HG02798 (cell line): ENCODE results near the gene DSCAML1.

Experiments used
- ATAC-seq: cut with Tn5 transposase; IDR thresholded peaks from one replicate; pipeline ENCODE4 v1.9.1; 2021; ENCODE audit warnings: mild to moderate bottlenecking; ENCODE audit not compliant: unreplicated experiment, poor library complexity

The DSCAML1 gene

GRCh38 chr11:117600234-117600783 lies 196.7 kb downstream of the DSCAML1 start:
- ATAC-seq, result no peak

- ATAC-seq, result no peak
Measured at GRCh38 chr11:117597071-117597470, 199.9 kb downstream of the DSCAML1 start.

GRCh38 chr11:117595440-117595839 lies 201.6 kb downstream of the DSCAML1 start:
- ATAC-seq, result no peak

- ATAC-seq, result no peak
Measured at GRCh38 chr11:117594721-117595120, 202.3 kb downstream of the DSCAML1 start.

- ATAC-seq, result no peak
Measured at GRCh38 chr11:117593065-117593464, 204.0 kb downstream of the DSCAML1 start.

- ATAC-seq, result no peak
Measured at GRCh38 chr11:117591316-117592039, 205.5 kb downstream of the DSCAML1 start.

GRCh38 chr11:117589063-117589462 lies 208.0 kb downstream of the DSCAML1 start:
- no peak for ATAC-seq

GRCh38 chr11:117588166-117588810 lies 208.7 kb downstream of the DSCAML1 start:
- no peak for ATAC-seq

GRCh38 chr11:117587416-117587815 lies 209.6 kb downstream of the DSCAML1 start:
- no peak for ATAC-seq

- ATAC-seq, result no peak
Measured at GRCh38 chr11:117586392-117586791, 210.6 kb downstream of the DSCAML1 start.

GRCh38 chr11:117585631-117586030 lies 211.4 kb downstream of the DSCAML1 start:
- no peak for ATAC-seq

GRCh38 chr11:117584056-117584830 lies 212.8 kb downstream of the DSCAML1 start:
- no peak for ATAC-seq

GRCh38 chr11:117583063-117583801 lies 213.8 kb downstream of the DSCAML1 start:
- ATAC-seq, result no peak

GRCh38 chr11:117582433-117582832 lies 214.6 kb downstream of the DSCAML1 start:
- no peak for ATAC-seq

- no peak for ATAC-seq
Measured at GRCh38 chr11:117580866-117581265, 216.2 kb downstream of the DSCAML1 start.

- ATAC-seq, result no peak
Measured at GRCh38 chr11:117579161-117579560, 217.9 kb downstream of the DSCAML1 start.

- no peak for ATAC-seq
Measured at GRCh38 chr11:117575856-117576255, 221.2 kb downstream of the DSCAML1 start.

GRCh38 chr11:117574551-117574950 lies 222.5 kb downstream of the DSCAML1 start:
- no peak for ATAC-seq

GRCh38 chr11:117573326-117573725 lies 223.7 kb downstream of the DSCAML1 start:
- ATAC-seq, result no peak

GRCh38 chr11:117572671-117573070 lies 224.3 kb downstream of the DSCAML1 start:
- ATAC-seq, result no peak
